ENCODE measurements around the gene C2CD2.

- TF ChIP-seq TAF1 (IDR thresholded peaks at IDR 0.05; ENCODE audit: borderline replicate concordance, insufficient read depth, low read length) (no peak), SIN3A (IDR thresholded peaks at IDR 0.05; ENCODE audit: borderline replicate concordance, insufficient read depth, low read length) (no peak), POLR2AphosphoS5 (IDR thresholded peaks at IDR 0.05; ENCODE audit: low read depth, low read length) (no peak), REST (IDR thresholded peaks at IDR 0.05; ENCODE audit: insufficient read depth in 1 of 2, low read depth in 2 of 2, low read length in 2 of 2) (no peak), FOXP2 (optimal IDR thresholded peaks at IDR 0.05; ENCODE audit: borderline replicate concordance, extremely low read depth, extremely low read length, insufficient read depth) (no peak)
Measured at GRCh38 chr21:41900401-41900800, 53.4 kb downstream of the C2CD2 start.

All from PFSK-1 (cell line).